Measurements from ENCODE around the gene CACNA1A.

DNA sequence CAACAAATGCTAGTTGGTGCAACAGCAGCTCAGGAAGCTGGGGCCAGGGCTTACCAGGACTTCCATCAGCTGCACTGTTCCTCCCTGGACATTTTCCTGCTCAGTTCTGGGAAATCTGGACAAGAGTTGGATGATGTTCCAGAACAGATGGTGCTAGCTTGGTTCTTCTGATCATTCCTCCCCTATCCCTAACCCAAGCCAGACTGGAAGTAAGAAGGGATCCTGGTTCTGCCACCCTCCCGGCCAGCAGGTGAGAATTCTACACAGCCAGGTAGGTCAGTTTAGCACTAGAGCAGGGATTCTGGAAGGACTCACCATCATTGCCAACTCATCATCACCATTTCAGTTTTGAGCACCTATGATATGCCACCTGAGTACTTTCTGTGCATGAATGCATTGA lies 30.2 kb downstream of the CACNA1A start:
- TF ChIP-seq CTCF (IDR thresholded peaks at IDR 0.05; ENCODE audit: low read length) (no peak), EZH2 (optimal IDR thresholded peaks at IDR 0.05; ENCODE audit: low read depth, low read length) (no peak)

Data from MM.1S (cell line).